ENCODE results near the gene CTTN.

CTTN gene

GRCh38 chr11:70353900-70354568 lies 44.3 kb upstream of the CTTN start:
- no peak for TF ChIP-seq EZH2phosphoT487 (IDR thresholded peaks at IDR 0.05; ENCODE audit: borderline replicate concordance)
- TF ChIP-seq, protein P1, sequence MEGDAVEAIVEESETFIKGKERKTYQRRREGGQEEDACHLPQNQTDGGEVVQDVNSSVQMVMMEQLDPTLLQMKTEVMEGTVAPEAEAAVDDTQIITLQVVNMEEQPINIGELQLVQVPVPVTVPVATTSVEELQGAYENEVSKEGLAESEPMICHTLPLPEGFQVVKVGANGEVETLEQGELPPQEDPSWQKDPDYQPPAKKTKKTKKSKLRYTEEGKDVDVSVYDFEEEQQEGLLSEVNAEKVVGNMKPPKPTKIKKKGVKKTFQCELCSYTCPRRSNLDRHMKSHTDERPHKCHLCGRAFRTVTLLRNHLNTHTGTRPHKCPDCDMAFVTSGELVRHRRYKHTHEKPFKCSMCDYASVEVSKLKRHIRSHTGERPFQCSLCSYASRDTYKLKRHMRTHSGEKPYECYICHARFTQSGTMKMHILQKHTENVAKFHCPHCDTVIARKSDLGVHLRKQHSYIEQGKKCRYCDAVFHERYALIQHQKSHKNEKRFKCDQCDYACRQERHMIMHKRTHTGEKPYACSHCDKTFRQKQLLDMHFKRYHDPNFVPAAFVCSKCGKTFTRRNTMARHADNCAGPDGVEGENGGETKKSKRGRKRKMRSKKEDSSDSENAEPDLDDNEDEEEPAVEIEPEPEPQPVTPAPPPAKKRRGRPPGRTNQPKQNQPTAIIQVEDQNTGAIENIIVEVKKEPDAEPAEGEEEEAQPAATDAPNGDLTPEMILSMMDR (conservative IDR thresholded peaks at IDR 0.05; ENCODE audit: low read length): no peak
- Histone ChIP-seq H3K79me2 (ENCODE audit: insufficient read depth, low read length) (no peaks in the 10 kb centered on the region), H3K4me3 (ENCODE audit: low read length, poor library complexity, severe bottlenecking) (no peak overlapping the region), H3K9ac (ENCODE audit: low read depth, low read length, poor library complexity, severe bottlenecking) (no peak overlapping the region), H3F3A (ENCODE audit: low read depth) (no peaks in the 10 kb centered on the region), H3K4me2 (ENCODE audit: low read depth, low read length, poor library complexity, severe bottlenecking) (no peak overlapping the region), H3K27me3 (ENCODE audit: insufficient read depth, low read length, poor library complexity, severe bottlenecking) (no peaks in the 10 kb centered on the region), H3K9me2 (replicated peaks; ENCODE audit: low read depth, low read length) (no peaks in the 10 kb centered on the region), H2AFZ (ENCODE audit: low read length) (no peak overlapping the region), H4K20me1 (ENCODE audit: insufficient read depth, low read length, poor library complexity, severe bottlenecking) (peaks cover 4% of the 10 kb centered on the region), H3K9me3 (ENCODE audit: insufficient read depth, low read depth, low read length) (no peaks in the 10 kb centered on the region), H3K36me3 (ENCODE audit: insufficient read depth, low read length) (peaks cover 57% of the 10 kb centered on the region), H3K4me1 (ENCODE audit: insufficient read depth, low read length, poor library complexity, severe bottlenecking) (no peaks in the 10 kb centered on the region)

- Histone ChIP-seq H3K36me3 (ENCODE audit: insufficient read depth, low read length) (peaks cover 57% of the 10 kb centered on the region; the same call in 1 of the 2 replicates), H3K4me1 (ENCODE audit: insufficient read depth, low read length, poor library complexity, severe bottlenecking) (no peaks in the 10 kb centered on the region), H3K4me2 (ENCODE audit: low read depth, low read length, poor library complexity, severe bottlenecking) (no peak overlapping the region), H3K9me3 (ENCODE audit: insufficient read depth, low read depth, low read length) (no peaks in the 10 kb centered on the region), H3K4me3 (ENCODE audit: low read length, poor library complexity, severe bottlenecking) (no peak overlapping the region), H3K9ac (ENCODE audit: low read depth, low read length, poor library complexity, severe bottlenecking) (no peak overlapping the region), H3F3A (ENCODE audit: low read depth) (no peaks in the 10 kb centered on the region), H3K79me2 (ENCODE audit: insufficient read depth, low read length) (no peaks in the 10 kb centered on the region), H4K20me1 (ENCODE audit: insufficient read depth, low read length, poor library complexity, severe bottlenecking) (peaks cover 4% of the 10 kb centered on the region), H3K27me3 (ENCODE audit: insufficient read depth, low read length, poor library complexity, severe bottlenecking) (no peaks in the 10 kb centered on the region), H2AFZ (ENCODE audit: low read length) (no peak overlapping the region), H3K9me2 (replicated peaks; ENCODE audit: low read depth, low read length) (no peaks in the 10 kb centered on the region)
- no peak for TF ChIP-seq EZH2phosphoT487 (IDR thresholded peaks at IDR 0.05; ENCODE audit: borderline replicate concordance)
- TF ChIP-seq, protein P1 (conservative IDR thresholded peaks at IDR 0.05; ENCODE audit: low read length): no peak
These were observed 43.7 kb upstream of the CTTN start for GRCh38 chr11:70354629-70355028.

DNA sequence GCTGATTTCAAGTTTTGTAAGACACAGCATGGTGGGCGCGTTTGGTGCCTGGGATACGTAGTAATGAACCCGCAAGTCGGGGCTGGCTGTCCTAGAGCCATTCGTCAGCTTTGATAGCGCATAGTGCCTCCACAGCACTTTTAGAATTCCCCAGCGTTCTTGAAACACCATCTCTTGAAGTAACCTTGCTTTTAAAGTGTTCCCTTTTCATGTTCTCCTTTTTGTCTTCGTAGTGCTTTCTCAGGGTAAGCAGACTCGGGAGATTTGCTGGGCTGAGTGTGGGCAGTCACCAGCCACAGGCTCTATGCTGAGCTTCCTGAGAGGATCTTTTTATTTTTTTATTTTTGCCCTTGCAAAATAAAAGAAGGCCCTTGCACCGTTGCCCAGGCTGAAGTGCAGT lies 39.6 kb upstream of the CTTN start:
- H3K4me1 ChIP-seq (ENCODE audit: insufficient read depth, low read length, poor library complexity, severe bottlenecking): peaks cover 3% of the 10 kb centered on the region
- no peak for TF ChIP-seq EZH2phosphoT487 (IDR thresholded peaks at IDR 0.05; ENCODE audit: borderline replicate concordance)
- TF ChIP-seq, protein P1 (conservative IDR thresholded peaks at IDR 0.05; ENCODE audit: low read length): no peak
- no peaks in the 10 kb centered on the region for H3K27me3 ChIP-seq (ENCODE audit: insufficient read depth, low read length, poor library complexity, severe bottlenecking)
- no peak overlapping the region for H3K4me2 ChIP-seq (ENCODE audit: low read depth, low read length, poor library complexity, severe bottlenecking)
- H3F3A ChIP-seq (ENCODE audit: low read depth): no peaks in the 10 kb centered on the region
- H3K4me3 ChIP-seq (ENCODE audit: low read length, poor library complexity, severe bottlenecking): no peak overlapping the region
- no peaks in the 10 kb centered on the region for H3K79me2 ChIP-seq (ENCODE audit: insufficient read depth, low read length)
- no peaks in the 10 kb centered on the region for H3K9me2 ChIP-seq (replicated peaks; ENCODE audit: low read depth, low read length)
- H3K9ac ChIP-seq (ENCODE audit: low read depth, low read length, poor library complexity, severe bottlenecking): no peak overlapping the region
- H3K9me3 ChIP-seq (ENCODE audit: insufficient read depth, low read depth, low read length): no peaks in the 10 kb centered on the region
- no peaks in the 10 kb centered on the region for H4K20me1 ChIP-seq (ENCODE audit: insufficient read depth, low read length, poor library complexity, severe bottlenecking)
- H2AFZ ChIP-seq (ENCODE audit: low read length): no peak overlapping the region
- peaks cover 84% of the 10 kb centered on the region; the same call in 1 of the 2 replicates for H3K36me3 ChIP-seq (ENCODE audit: insufficient read depth, low read length)
